Measurements from ENCODE around the gene NEURL4.

NEURL4 gene

GRCh38 chr17:7281074-7281952 lies 47.8 kb downstream of the NEURL4 start, which contains the start of gene SLC2A4:
Gene SLC2A4, plus strand, starts transcription at chr17:7281718. Its CDS starts 217 bp downstream, at chr17:7281935.
- Histone ChIP-seq H2AFZ (ENCODE audit: low read depth, low read length) (peak within 1 kb of the TSS; percentile 80), H3K27me3 (ENCODE audit: low read depth, low read length) (no peaks in the 10 kb centered on the region), H3K27ac (ENCODE audit: low read length) (peak within 1 kb of the TSS; percentile 42; the same call in 1 of the 2 replicates), H3K9me3 (ENCODE audit: insufficient read depth, low read length) (no peaks in the 10 kb centered on the region), H3K4me3 (ENCODE audit: low read length) (peak within 1 kb of the TSS; percentile 84), H3K36me3 (replicated peaks; ENCODE audit: low read depth, low read length) (no peaks in the 10 kb centered on the region), H3K4me1 (ENCODE audit: low read length) (peaks cover 15% of the 10 kb centered on the region), H4K20me1 (ENCODE audit: insufficient read depth, low read length) (no peaks in the 10 kb centered on the region), H3K9ac (ENCODE audit: low read length) (peak within 1 kb of the TSS; percentile 63), H3K79me2 (ENCODE audit: low read length) (no peaks in the 10 kb centered on the region), H3K4me2 (ENCODE audit: low read length) (peak within 1 kb of the TSS; percentile 99)
- TF ChIP-seq CTCF (IDR thresholded peaks at IDR 0.05; ENCODE audit: low read depth, low read length) (no peak), EZH2phosphoT487 (IDR thresholded peaks at IDR 0.05; ENCODE audit: low read depth) (no peak)

- Histone ChIP-seq H3K36me3 (replicated peaks; ENCODE audit: low read depth, low read length) (no peaks in the 10 kb centered on the region), H4K20me1 (ENCODE audit: insufficient read depth, low read length) (no peaks in the 10 kb centered on the region), H3K79me2 (ENCODE audit: low read length) (no peaks in the 10 kb centered on the region), H3K27ac (ENCODE audit: low read length) (peak overlapping the region; percentile 42; the same call in 1 of the 2 replicates), H3K4me3 (ENCODE audit: low read length) (peak overlapping the region; percentile 84), H2AFZ (ENCODE audit: low read depth, low read length) (peak overlapping the region; percentile 80), H3K4me2 (ENCODE audit: low read length) (peak overlapping the region; percentile 99), H3K27me3 (ENCODE audit: low read depth, low read length) (no peaks in the 10 kb centered on the region), H3K9ac (ENCODE audit: low read length) (peak overlapping the region; percentile 63), H3K4me1 (ENCODE audit: low read length) (peaks cover 15% of the 10 kb centered on the region), H3K9me3 (ENCODE audit: insufficient read depth, low read length) (no peaks in the 10 kb centered on the region)
- TF ChIP-seq CTCF (IDR thresholded peaks at IDR 0.05; ENCODE audit: low read depth, low read length) (peak; percentile 74), EZH2phosphoT487 (IDR thresholded peaks at IDR 0.05; ENCODE audit: low read depth) (no peak)
Measured at GRCh38 chr17:7280519-7281073, 48.5 kb downstream of the NEURL4 start.

- Histone ChIP-seq H3K4me1 (ENCODE audit: low read length) (peaks cover 15% of the 10 kb centered on the region), H4K20me1 (ENCODE audit: insufficient read depth, low read length) (no peaks in the 10 kb centered on the region), H3K4me3 (ENCODE audit: low read length) (no peak overlapping the region), H3K27me3 (ENCODE audit: low read depth, low read length) (no peaks in the 10 kb centered on the region), H3K79me2 (ENCODE audit: low read length) (no peaks in the 10 kb centered on the region), H3K9ac (ENCODE audit: low read length) (no peak overlapping the region), H2AFZ (ENCODE audit: low read depth, low read length) (no peak overlapping the region), H3K9me3 (ENCODE audit: insufficient read depth, low read length) (no peaks in the 10 kb centered on the region), H3K27ac (ENCODE audit: low read length) (no peak overlapping the region), H3K36me3 (replicated peaks; ENCODE audit: low read depth, low read length) (no peaks in the 10 kb centered on the region), H3K4me2 (ENCODE audit: low read length) (no peak overlapping the region)
- TF ChIP-seq CTCF (IDR thresholded peaks at IDR 0.05; ENCODE audit: low read depth, low read length), result no peak
- no peak for TF ChIP-seq EZH2phosphoT487 (IDR thresholded peaks at IDR 0.05; ENCODE audit: low read depth)
Measured at GRCh38 chr17:7279448-7279847, 49.7 kb downstream of the NEURL4 start.

- H2AFZ ChIP-seq (ENCODE audit: low read depth, low read length), result no peak overlapping the region
- no peak overlapping the region for H3K9ac ChIP-seq (ENCODE audit: low read length)
- no peak overlapping the region for H3K4me3 ChIP-seq (ENCODE audit: low read length)
- H3K27me3 ChIP-seq (ENCODE audit: low read depth, low read length), result no peaks in the 10 kb centered on the region
- no peaks in the 10 kb centered on the region for H3K79me2 ChIP-seq (ENCODE audit: low read length)
- no peaks in the 10 kb centered on the region for H3K9me3 ChIP-seq (ENCODE audit: insufficient read depth, low read length)
- no peak for TF ChIP-seq EZH2phosphoT487 (IDR thresholded peaks at IDR 0.05; ENCODE audit: low read depth)
- no peak for TF ChIP-seq CTCF (IDR thresholded peaks at IDR 0.05; ENCODE audit: low read depth, low read length)
- H4K20me1 ChIP-seq (ENCODE audit: insufficient read depth, low read length), result no peaks in the 10 kb centered on the region
- no peak overlapping the region for H3K4me2 ChIP-seq (ENCODE audit: low read length)
- H3K27ac ChIP-seq (ENCODE audit: low read length), result no peak overlapping the region
- H3K4me1 ChIP-seq (ENCODE audit: low read length), result 0 out of 2 replicates have a peak, but pooled peaks cover 2% of the 10 kb centered on the region
- H3K36me3 ChIP-seq (replicated peaks; ENCODE audit: low read depth, low read length), result no peaks in the 10 kb centered on the region
Measured at GRCh38 chr17:7266784-7267183, 62.4 kb downstream of the NEURL4 start.
